Posterior cingulate gyrus (tissue), 11 donors: Measurements from ENCODE around the gene HAAO.

Experiments used
- DNase-seq, 10 donors: peaks; one replicate each; pipeline versions ENCODE4 v3.0.0 to v3.0.0-alpha.2; 2020 to 2021; ENCODE audit warnings: mixed read lengths in 3 of 10
- intact Hi-C: fragments of 100-400 bp; cut with DNase I; formaldehyde crosslinking; loops from one replicate; pipeline ENCODE4 v1.15.1; 2023

HAAO gene

GRCh38 chr2:42819160-42819559 lies 26.8 kb upstream of the HAAO start:
- intact Hi-C loops = no loop called here

DNA sequence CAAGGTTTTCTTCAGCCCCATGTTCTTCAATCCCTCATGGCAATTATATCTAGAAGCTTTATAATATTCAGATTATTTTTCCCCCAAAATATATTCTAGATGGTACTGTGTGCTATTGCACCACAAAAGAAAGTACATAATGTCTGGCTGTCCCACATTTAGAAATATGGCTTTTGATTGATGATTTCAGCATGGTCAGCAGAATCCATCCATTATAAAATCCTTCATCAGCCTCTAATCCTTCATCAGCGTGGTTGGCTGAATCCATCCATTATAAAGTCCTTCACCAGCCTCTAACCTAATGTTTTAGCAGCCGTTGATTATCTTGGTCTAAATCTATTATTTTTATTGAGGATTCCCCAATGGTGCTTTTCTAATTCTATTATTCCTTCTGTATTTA lies 23.3 kb upstream of the HAAO start:
- intact Hi-C loops = no loop called here

More at GRCh38 chr2:42819160-42819559, 26.8 kb upstream of the HAAO start:
- DNase-seq = no peak

DNA sequence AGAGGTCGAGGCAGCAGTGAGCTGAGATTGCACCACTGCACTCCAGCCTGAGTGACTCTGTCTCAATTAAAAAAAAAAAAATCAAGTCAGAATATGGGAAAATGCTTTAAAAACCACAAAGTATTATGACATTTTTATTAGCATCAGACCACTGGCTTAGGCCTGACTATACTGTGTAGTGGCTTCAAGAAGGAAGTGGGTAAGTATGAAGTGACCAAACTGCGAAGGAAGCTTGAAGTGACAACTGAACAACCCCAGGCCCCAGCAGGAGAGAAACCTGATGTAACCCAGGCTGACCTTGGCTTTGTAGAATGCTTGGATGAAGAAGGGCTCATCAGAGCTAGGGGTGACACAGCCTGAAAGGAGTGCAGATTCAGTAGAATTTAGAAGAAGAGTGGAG lies 21.4 kb upstream of the HAAO start:
- intact Hi-C loops = no loop called here
- DNase-seq = no peak

More for the DNA sequence above, 23.3 kb upstream of the HAAO start:
- DNase-seq = no peak

DNA sequence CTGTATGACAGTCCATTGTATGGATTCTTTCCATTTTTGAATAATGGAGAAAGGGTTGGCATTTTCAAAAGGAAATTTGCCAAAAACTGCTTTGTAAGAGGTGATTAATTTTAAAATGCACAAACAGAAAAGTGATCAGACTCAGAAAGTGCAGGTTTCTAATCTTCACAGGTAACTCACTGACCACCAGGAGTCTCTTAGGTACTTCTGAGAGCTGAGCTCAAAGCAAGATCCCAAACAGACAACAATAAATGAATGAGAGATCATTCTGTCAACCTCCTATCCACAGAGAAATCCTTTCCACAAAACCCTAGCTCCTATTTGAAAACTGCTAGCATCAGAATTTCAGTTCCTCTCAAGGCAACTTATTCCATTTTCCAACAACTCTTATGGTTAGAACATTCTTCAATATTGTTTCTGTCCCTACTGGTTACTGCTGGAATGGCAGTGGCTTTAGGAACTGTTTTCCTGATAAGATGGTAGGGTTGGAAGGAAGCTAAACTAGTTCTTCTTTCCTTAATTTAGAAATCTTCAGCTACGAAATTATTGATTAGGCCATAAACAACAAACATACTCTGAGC lies 20.6 kb upstream of the HAAO start:
- no peak for DNase-seq
- intact Hi-C loops = no loop called here

GRCh38 chr2:42810971-42811811 lies 18.8 kb upstream of the HAAO start:
- intact Hi-C loops = no loop called here
- peak; percentile 28 to 94 (median 61) for DNase-seq

- DNase-seq = peak; percentile 88 to 99 (median 94)
- intact Hi-C loops = no loop called here
These were observed 18.0 kb upstream of the HAAO start for GRCh38 chr2:42810121-42810970.

DNA sequence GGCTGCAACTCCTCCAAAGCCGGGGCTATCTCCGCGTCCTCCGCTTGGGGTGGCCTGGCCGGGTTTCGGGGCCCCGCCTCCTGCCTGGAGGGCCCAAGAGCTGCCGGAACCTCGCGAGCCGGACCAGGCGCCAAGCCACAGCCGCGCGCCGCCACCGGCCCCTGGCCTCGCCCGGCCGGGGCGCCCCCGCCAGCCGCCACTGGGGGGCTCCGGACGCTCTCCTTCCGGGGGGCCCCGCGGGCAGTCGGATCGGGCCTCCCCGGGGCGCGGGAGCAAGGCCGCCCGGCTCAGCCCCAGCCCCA lies 17.4 kb upstream of the HAAO start:
- peak; percentile 65 to 96 (median 79) for DNase-seq
- intact Hi-C loops = no loop called here

- DNase-seq = peak in 1 of 10 donors; percentile 29
These were observed 16.9 kb upstream of the HAAO start for GRCh38 chr2:42809131-42809818.

DNA sequence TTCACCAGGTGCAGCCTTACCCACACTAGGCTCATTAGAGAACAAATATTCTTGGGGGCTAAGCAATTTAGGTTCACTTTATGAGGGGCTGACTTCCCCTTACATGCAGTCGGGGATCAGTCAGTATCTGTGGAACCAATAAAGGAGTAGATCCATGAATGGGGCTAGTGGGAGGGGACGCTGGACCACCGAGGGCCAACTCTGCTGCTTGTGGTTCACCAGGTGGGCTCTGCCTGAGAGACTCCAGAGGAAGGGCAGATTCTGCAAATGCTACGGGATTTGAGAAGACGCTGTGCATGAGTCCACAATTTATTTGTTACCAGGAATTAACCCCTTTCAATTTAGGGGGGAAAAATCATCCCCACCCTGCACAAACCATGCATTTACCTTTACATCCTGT lies 15.9 kb upstream of the HAAO start:
- intact Hi-C loops = no loop called here
- peak in 1 of 10 donors; percentile 66 for DNase-seq

More at GRCh38 chr2:42809131-42809818, 16.9 kb upstream of the HAAO start:
- intact Hi-C loops = no loop called here

- no peak for DNase-seq
- intact Hi-C loops = no loop called here
These were observed 14.4 kb upstream of the HAAO start for GRCh38 chr2:42806786-42807185.

DNA sequence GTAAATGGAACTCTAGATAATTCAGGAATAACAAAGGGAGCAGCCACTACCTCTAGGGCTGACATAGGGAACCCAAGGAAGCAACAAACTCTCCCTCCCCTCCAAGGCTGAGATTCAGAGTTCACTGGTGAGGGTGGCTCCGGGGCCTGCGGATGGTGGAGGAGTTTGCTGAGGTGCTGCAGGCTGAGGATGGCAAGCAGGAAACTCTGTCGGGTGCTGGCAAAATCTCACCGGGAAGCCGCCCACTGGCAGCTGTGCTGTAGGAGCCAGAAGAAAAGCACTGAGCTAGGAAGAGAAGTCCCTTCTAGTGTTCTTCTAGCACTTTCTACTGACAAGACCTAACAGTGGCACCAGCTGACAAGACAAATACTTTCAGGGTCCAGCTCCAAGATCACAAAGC lies 12.5 kb upstream of the HAAO start:
- intact Hi-C loops = no loop called here
- DNase-seq = peak in 8 of 10 donors; percentile 38 to 95 (median 74)

DNA sequence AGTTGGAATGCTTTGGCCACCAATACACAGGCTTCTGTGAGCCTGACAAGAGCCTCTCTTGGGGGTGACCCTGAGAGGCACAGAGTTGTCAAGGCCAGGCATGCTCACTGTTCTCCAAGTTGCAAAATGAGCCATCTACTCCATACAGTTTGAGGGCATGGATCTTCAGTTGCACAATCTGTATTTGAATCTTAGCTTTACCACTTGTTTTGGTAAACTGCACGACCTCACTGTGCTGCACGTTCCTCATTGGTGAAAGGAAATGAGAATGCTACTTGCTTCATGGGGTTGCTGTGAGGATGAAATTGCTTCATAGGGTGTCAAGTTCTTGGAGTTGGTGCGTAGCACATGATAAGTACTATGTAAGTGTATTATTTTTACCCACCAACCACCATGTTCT lies 12.0 kb upstream of the HAAO start:
- DNase-seq = no peak
- intact Hi-C loops = no loop called here

DNA sequence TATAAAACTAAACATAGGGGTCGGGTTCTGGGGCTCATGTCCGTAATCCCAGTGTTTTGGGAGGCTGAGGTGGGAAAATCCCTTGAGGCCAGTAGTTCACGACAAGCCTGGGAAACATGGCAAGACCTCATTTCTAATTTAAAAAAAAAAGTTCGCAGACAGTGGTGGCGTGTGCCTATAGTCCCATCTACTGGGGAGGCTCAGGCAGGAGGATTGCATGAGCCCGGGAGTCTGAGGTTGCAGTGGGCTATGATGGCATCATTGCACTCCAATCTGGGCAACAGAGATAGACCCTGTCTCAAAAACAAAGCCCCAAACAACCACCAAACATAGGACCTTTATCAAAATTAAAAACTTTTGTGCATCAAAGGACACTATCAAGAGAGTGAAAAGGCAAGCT lies 9.8 kb upstream of the HAAO start:
- DNase-seq = no peak
- intact Hi-C loops = no loop called here

GRCh38 chr2:42801381-42801780 lies 9.0 kb upstream of the HAAO start:
- intact Hi-C loops = no loop called here
- no peak for DNase-seq

- intact Hi-C loops = no loop called here
These were observed 8.6 kb upstream of the HAAO start for GRCh38 chr2:42800981-42801380.

DNA sequence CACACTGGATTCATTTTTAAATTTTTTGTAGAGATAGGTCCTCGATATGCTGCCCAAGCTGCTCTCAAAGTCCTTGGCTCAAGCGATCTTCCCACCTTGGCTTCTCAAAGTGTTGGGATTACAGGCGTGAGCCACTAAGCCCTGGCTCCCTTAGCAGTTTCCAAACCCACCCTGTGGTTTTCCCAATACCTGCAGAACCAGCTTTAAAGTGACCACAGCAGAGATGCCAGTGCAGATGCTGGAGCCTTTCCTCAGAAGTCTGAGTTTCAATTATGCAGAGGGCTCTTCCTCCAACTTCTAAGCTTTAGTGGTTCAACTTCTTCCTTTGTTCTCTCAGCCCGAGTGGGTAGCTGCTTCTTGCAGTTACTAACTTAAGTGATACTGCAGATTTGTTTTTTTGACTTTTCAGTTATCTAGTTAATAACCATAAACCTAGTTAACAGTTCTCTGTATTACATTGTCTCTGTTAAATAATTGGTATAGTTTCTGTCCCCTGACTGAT lies 8.1 kb upstream of the HAAO start:
- no peak for DNase-seq
- intact Hi-C loops = no loop called here

More at GRCh38 chr2:42800981-42801380, 8.6 kb upstream of the HAAO start:
- DNase-seq = no peak

DNA sequence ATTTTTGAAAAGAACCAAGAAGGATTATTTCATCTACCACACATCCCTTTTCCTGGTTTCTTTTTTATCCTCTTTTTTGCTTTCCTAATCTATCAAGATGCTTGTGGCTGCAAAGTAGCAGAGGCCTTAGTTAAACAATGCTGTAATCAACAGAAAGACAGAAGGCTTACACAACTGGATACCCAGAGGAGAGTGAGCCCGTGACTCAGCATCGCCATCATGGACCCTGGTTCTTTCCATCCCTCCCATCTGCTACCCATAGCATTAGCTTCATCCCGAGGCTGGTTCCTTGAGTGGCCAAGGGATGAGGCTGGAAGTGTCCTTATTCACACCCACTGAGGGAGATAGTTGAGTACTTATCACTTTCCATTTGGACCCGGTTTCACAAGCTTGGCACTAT lies 7.5 kb upstream of the HAAO start:
- intact Hi-C loops = loop anchor here (10.0 kb wide), 1 partner anchor 295 kb away; no protein-coding TSS in a partner anchor
- DNase-seq = no peak

- no peak for DNase-seq
- intact Hi-C loops = loop anchor here (10.0 kb wide), 1 partner anchor 292 kb away; no protein-coding TSS in a partner anchor
These were observed 4.9 kb upstream of the HAAO start for GRCh38 chr2:42797281-42797680.

- intact Hi-C loops = loop anchor here (10.0 kb wide), 1 partner anchor 292 kb away; no protein-coding TSS in a partner anchor
- DNase-seq = no peak
These were observed 4.3 kb upstream of the HAAO start for GRCh38 chr2:42796427-42797248.
